Mammary epithelial cell (primary cell): Measurements from ENCODE around the gene MYOZ2.

ENCODE experiments used
- EZH2 ChIP-seq: IDR thresholded peaks from 2 replicates; pipeline ENCODE4 v1.6.1; 2012; ENCODE audit warnings: low read length, inconsistent platforms, borderline replicate concordance
- TF ChIP-seq, protein P1 (sequence below), 2 donors: IDR thresholded peaks in 1 of 2; conservative IDR thresholded peaks in 1 of 2; 2 replicates each; pipeline ENCODE4 v1.5.1; 2011 to 2012; ENCODE audit warnings: inconsistent platforms in 2 of 2, low read length in 2 of 2, mild to moderate bottlenecking in 2 of 2, control low read depth in 1 of 2, low read depth in 1 of 2; ENCODE audit not compliant: insufficient read depth in 1 of 2; ENCODE audit errors: extremely low read depth in 1 of 2

DNA sequence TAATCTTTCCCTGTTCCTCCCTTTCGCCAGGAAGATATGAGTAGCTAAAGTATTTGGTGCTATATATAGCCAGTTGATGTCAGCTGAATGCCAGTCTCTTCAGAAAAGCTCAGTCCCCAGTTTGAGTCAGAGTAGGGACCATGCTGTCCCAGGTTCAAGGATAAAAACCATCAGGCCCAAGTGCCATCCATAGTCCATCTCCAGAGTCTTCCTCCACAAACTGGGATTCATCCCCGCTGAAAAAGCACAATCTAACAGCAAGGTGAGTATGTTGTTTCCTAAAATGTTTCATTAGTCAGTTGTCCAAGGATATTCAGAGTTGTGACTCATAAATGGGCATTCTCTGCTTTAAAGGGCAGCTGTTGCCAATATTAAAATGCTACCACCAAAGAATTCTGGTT lies at the start of gene MYOZ2:
- TF ChIP-seq EZH2: no peak
- TF ChIP-seq, protein P1, sequence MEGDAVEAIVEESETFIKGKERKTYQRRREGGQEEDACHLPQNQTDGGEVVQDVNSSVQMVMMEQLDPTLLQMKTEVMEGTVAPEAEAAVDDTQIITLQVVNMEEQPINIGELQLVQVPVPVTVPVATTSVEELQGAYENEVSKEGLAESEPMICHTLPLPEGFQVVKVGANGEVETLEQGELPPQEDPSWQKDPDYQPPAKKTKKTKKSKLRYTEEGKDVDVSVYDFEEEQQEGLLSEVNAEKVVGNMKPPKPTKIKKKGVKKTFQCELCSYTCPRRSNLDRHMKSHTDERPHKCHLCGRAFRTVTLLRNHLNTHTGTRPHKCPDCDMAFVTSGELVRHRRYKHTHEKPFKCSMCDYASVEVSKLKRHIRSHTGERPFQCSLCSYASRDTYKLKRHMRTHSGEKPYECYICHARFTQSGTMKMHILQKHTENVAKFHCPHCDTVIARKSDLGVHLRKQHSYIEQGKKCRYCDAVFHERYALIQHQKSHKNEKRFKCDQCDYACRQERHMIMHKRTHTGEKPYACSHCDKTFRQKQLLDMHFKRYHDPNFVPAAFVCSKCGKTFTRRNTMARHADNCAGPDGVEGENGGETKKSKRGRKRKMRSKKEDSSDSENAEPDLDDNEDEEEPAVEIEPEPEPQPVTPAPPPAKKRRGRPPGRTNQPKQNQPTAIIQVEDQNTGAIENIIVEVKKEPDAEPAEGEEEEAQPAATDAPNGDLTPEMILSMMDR (conservative IDR thresholded peaks at IDR 0.05 in 1 of 2, IDR thresholded peaks at IDR 0.05 in 1 of 2; ENCODE audit: extremely low read depth in 1 of 2, insufficient read depth in 1 of 2, low read depth in 1 of 2, low read length in 2 of 2): no peak
